Epithelial cell of prostate (primary cell): Measurements from ENCODE around the gene BCKDK.

Experiments used
- DNase-seq: peaks from one replicate; pipeline ENCODE4 v3.0.0-alpha.2; 2011; ENCODE audit warnings: low read depth, low spot score
- H3K27ac ChIP-seq: fragments of 450-650 bp; 2 replicates; pipeline ENCODE4 v1.5.1; 2017; ENCODE audit warnings: mild to moderate bottlenecking

The BCKDK gene

GRCh38 chr16:31108035-31108793 lies at the start of gene BCKDK:
Gene BCKDK (plus strand): TSS chr16:31108386. CDS start chr16:31109224, 838 bp downstream.
- peak within 1 kb of the TSS; percentile 21 for H3K27ac ChIP-seq
- no peak for DNase-seq

GRCh38 chr16:31061126-31061812 lies 46.9 kb upstream of the BCKDK start:
- DNase-seq: no peak
- H3K27ac ChIP-seq: no peak overlapping the region

GRCh38 chr16:31061813-31062440 lies 46.3 kb upstream of the BCKDK start:
- DNase-seq: no peak
- no peak overlapping the region for H3K27ac ChIP-seq

GRCh38 chr16:31063495-31063842 lies 44.7 kb upstream of the BCKDK start:
- H3K27ac ChIP-seq: no peak overlapping the region
- no peak for DNase-seq

GRCh38 chr16:31063843-31064611 lies 44.2 kb upstream of the BCKDK start:
- peak overlapping the region; percentile 89 for H3K27ac ChIP-seq
- DNase-seq: no peak

- peak overlapping the region; percentile 89 for H3K27ac ChIP-seq
- peak; percentile 60 for DNase-seq
These were observed 43.2 kb upstream of the BCKDK start for GRCh38 chr16:31064882-31065461.

- no peak overlapping the region for H3K27ac ChIP-seq
- DNase-seq: no peak
These were observed 40.8 kb upstream of the BCKDK start for GRCh38 chr16:31067342-31067741.

GRCh38 chr16:31071861-31072260 lies 36.3 kb upstream of the BCKDK start:
- no peak for DNase-seq
- peak overlapping the region; percentile 90 for H3K27ac ChIP-seq

- no peak for DNase-seq
These were observed 35.5 kb upstream of the BCKDK start for GRCh38 chr16:31072540-31073141.

GRCh38 chr16:31073142-31073969 lies 34.8 kb upstream of the BCKDK start:
- peak overlapping the region; percentile 90 for H3K27ac ChIP-seq
- DNase-seq: peak; percentile 56

More at GRCh38 chr16:31072540-31073141, 35.5 kb upstream of the BCKDK start:
- peak overlapping the region; percentile 90 for H3K27ac ChIP-seq

GRCh38 chr16:31073970-31074813 lies 34.0 kb upstream of the BCKDK start, which contains the start of the genes ZNF646 and ZNF668:
Gene ZNF646 (plus strand): TSS chr16:31074422. CDS start chr16:31076325, 1,903 bp downstream.
Gene ZNF668 (minus strand): TSS chr16:31074240. CDS start chr16:31064459, 9,781 bp downstream.
- DNase-seq: peak; percentile 98
- peak within 1 kb of the TSS; percentile 90 for H3K27ac ChIP-seq

- DNase-seq: no peak
- peak overlapping the region; percentile 90 for H3K27ac ChIP-seq
These were observed 33.4 kb upstream of the BCKDK start for GRCh38 chr16:31074814-31075183.

- DNase-seq: no peak
- no peak overlapping the region for H3K27ac ChIP-seq
These were observed 31.9 kb upstream of the BCKDK start for GRCh38 chr16:31076319-31076718.

- DNase-seq: no peak
- H3K27ac ChIP-seq: no peak overlapping the region
These were observed 31.2 kb upstream of the BCKDK start for GRCh38 chr16:31077024-31077423.

GRCh38 chr16:31077592-31078396 lies 30.4 kb upstream of the BCKDK start:
- no peak for DNase-seq
- no peak overlapping the region for H3K27ac ChIP-seq

- no peak overlapping the region for H3K27ac ChIP-seq
- no peak for DNase-seq
These were observed 29.4 kb upstream of the BCKDK start for GRCh38 chr16:31078597-31079341.
